Stimulated activated effector memory CD8-positive, alpha-beta T cell treated with anti-CD3 and anti-CD28 coated beads, Interleukin-12 subunit alpha, Interleukin-12 subunit beta, amount 100 ng/mL, for 72 hours (primary cell): Measurements from ENCODE around the gene SYT13.

Experiments
- ATAC-seq: fragments of 150-1000 bp; cut with Tn5 transposase; 2 replicates; pipeline ENCODE4 v1.10.0; 2021
- DNase-seq, 2 donors: peaks; one replicate each; pipeline ENCODE4 v3.0.0; 2021 to 2022; ENCODE audit warnings: low spot score in 2 of 2
- H3K27ac Mint-ChIP-seq: one replicate; pipeline ENCODE4 v1.8.0; 2022; ENCODE audit warnings: mild to moderate bottlenecking, mixed read lengths
- H3K36me3 Mint-ChIP-seq: one replicate; pipeline ENCODE4 v1.8.0; 2022; ENCODE audit warnings: mild to moderate bottlenecking, mixed read lengths
- H3K4me1 Mint-ChIP-seq: one replicate; pipeline ENCODE4 v1.8.0; 2022; ENCODE audit warnings: mixed read lengths
- H3K4me3 Mint-ChIP-seq: one replicate; pipeline ENCODE4 v1.8.0; 2022; ENCODE audit warnings: mild to moderate bottlenecking, mixed read lengths
- H3K9me3 Mint-ChIP-seq: one replicate; pipeline ENCODE4 v1.8.0; 2022; ENCODE audit warnings: mixed read lengths

SYT13 gene

GRCh38 chr11:45285930-45286632 is at the start of gene SYT13:
Gene SYT13 (minus strand): TSS chr11:45286341. CDS start chr11:45286207, 134 bp downstream.
- no peaks in the 10 kb centered on the region for H3K4me1 Mint-ChIP-seq
- no peak for DNase-seq
- H3K27ac Mint-ChIP-seq, result no peak within 1 kb of the TSS
- H3K4me3 Mint-ChIP-seq, result no peak within 1 kb of the TSS
- no peak for ATAC-seq
- H3K9me3 Mint-ChIP-seq, result no peaks in the 10 kb centered on the region
- no peaks in the 10 kb centered on the region for H3K36me3 Mint-ChIP-seq

GRCh38 chr11:45335434-45335833 is 49.3 kb upstream of the SYT13 start:
- Mint-ChIP-seq H3K4me3 (no peak overlapping the region), H3K9me3 (no peaks in the 10 kb centered on the region), H3K27ac (no peak overlapping the region), H3K4me1 (peaks cover 15% of the 10 kb centered on the region), H3K36me3 (no peaks in the 10 kb centered on the region)
- ATAC-seq (no peak), DNase-seq (peak in 1 of 2 donors; percentile 17)

GRCh38 chr11:45334836-45335235 is 48.7 kb upstream of the SYT13 start:
- H3K4me3 Mint-ChIP-seq, result no peak overlapping the region
- DNase-seq (peak in 1 of 2 donors; percentile 7), ATAC-seq (no peak)
- no peaks in the 10 kb centered on the region for H3K9me3 Mint-ChIP-seq
- H3K4me1 Mint-ChIP-seq, result peaks cover 9% of the 10 kb centered on the region
- H3K36me3 Mint-ChIP-seq, result no peaks in the 10 kb centered on the region
- H3K27ac Mint-ChIP-seq, result no peak overlapping the region

- no peak overlapping the region for H3K27ac Mint-ChIP-seq
- no peak overlapping the region for H3K4me3 Mint-ChIP-seq
- ATAC-seq, result no peak
- H3K36me3 Mint-ChIP-seq, result no peaks in the 10 kb centered on the region
- H3K4me1 Mint-ChIP-seq, result peaks cover 5% of the 10 kb centered on the region
- DNase-seq, result peak in 1 of 2 donors; percentile 38
- no peaks in the 10 kb centered on the region for H3K9me3 Mint-ChIP-seq
These were observed 48.3 kb upstream of the SYT13 start for GRCh38 chr11:45334410-45334809.

GRCh38 chr11:45333001-45333971 is 47.1 kb upstream of the SYT13 start:
- Mint-ChIP-seq H3K9me3 (no peaks in the 10 kb centered on the region), H3K27ac (no peak overlapping the region), H3K4me1 (peaks cover 4% of the 10 kb centered on the region), H3K36me3 (no peaks in the 10 kb centered on the region), H3K4me3 (no peak overlapping the region)
- peak in 1 of 2 donors; percentile 44 for DNase-seq
- no peak for ATAC-seq

- no peaks in the 10 kb centered on the region for H3K9me3 Mint-ChIP-seq
- no peak overlapping the region for H3K4me3 Mint-ChIP-seq
- ATAC-seq, result peak; percentile 37
- H3K27ac Mint-ChIP-seq, result no peak overlapping the region
- H3K4me1 Mint-ChIP-seq, result peaks cover 4% of the 10 kb centered on the region
- no peaks in the 10 kb centered on the region for H3K36me3 Mint-ChIP-seq
- peak in 1 of 2 donors; percentile 56 for DNase-seq
These were observed 46.3 kb upstream of the SYT13 start for GRCh38 chr11:45332276-45332934.

GRCh38 chr11:45331839-45332238 is 45.7 kb upstream of the SYT13 start:
- H3K4me1 Mint-ChIP-seq, result peaks cover 4% of the 10 kb centered on the region
- no peak overlapping the region for H3K27ac Mint-ChIP-seq
- DNase-seq (peak in 1 of 2 donors; percentile 26), ATAC-seq (no peak)
- H3K36me3 Mint-ChIP-seq, result no peaks in the 10 kb centered on the region
- H3K9me3 Mint-ChIP-seq, result no peaks in the 10 kb centered on the region
- no peak overlapping the region for H3K4me3 Mint-ChIP-seq

- ATAC-seq, result no peak
- no peak overlapping the region for H3K27ac Mint-ChIP-seq
- H3K9me3 Mint-ChIP-seq, result no peaks in the 10 kb centered on the region
- H3K4me1 Mint-ChIP-seq, result peaks cover 4% of the 10 kb centered on the region
- DNase-seq, result peak in 1 of 2 donors; percentile 34
- no peak overlapping the region for H3K4me3 Mint-ChIP-seq
- no peaks in the 10 kb centered on the region for H3K36me3 Mint-ChIP-seq
These were observed 42.6 kb upstream of the SYT13 start for GRCh38 chr11:45328726-45329125.

GRCh38 chr11:45324459-45324858 is 38.3 kb upstream of the SYT13 start:
- ATAC-seq (no peak), DNase-seq (peak in 1 of 2 donors; percentile 22)
- Mint-ChIP-seq H3K36me3 (no peaks in the 10 kb centered on the region), H3K27ac (no peak overlapping the region), H3K4me1 (no peaks in the 10 kb centered on the region), H3K4me3 (no peak overlapping the region), H3K9me3 (no peaks in the 10 kb centered on the region)

GRCh38 chr11:45323601-45324249 is 37.6 kb upstream of the SYT13 start:
- DNase-seq (peak in 1 of 2 donors; percentile 41), ATAC-seq (no peak)
- no peaks in the 10 kb centered on the region for H3K9me3 Mint-ChIP-seq
- H3K4me1 Mint-ChIP-seq, result no peaks in the 10 kb centered on the region
- H3K27ac Mint-ChIP-seq, result no peak overlapping the region
- no peaks in the 10 kb centered on the region for H3K36me3 Mint-ChIP-seq
- no peak overlapping the region for H3K4me3 Mint-ChIP-seq

- ATAC-seq (no peak), DNase-seq (peak in 1 of 2 donors; percentile 29)
- Mint-ChIP-seq H3K27ac (no peak overlapping the region), H3K4me1 (no peaks in the 10 kb centered on the region), H3K9me3 (no peaks in the 10 kb centered on the region), H3K4me3 (no peak overlapping the region), H3K36me3 (no peaks in the 10 kb centered on the region)
These were observed 36.9 kb upstream of the SYT13 start for GRCh38 chr11:45322891-45323600.

GRCh38 chr11:45322111-45322705 is 36.1 kb upstream of the SYT13 start:
- Mint-ChIP-seq H3K4me3 (no peak overlapping the region), H3K9me3 (no peaks in the 10 kb centered on the region), H3K4me1 (no peaks in the 10 kb centered on the region)

GRCh38 chr11:45321669-45322068 is 35.5 kb upstream of the SYT13 start:
- H3K4me1 Mint-ChIP-seq, result no peaks in the 10 kb centered on the region
- no peaks in the 10 kb centered on the region for H3K36me3 Mint-ChIP-seq
- H3K4me3 Mint-ChIP-seq, result no peak overlapping the region
- no peak for ATAC-seq
- H3K27ac Mint-ChIP-seq, result no peak overlapping the region
- no peaks in the 10 kb centered on the region for H3K9me3 Mint-ChIP-seq
- peak in 1 of 2 donors; percentile 15 for DNase-seq

More at GRCh38 chr11:45322111-45322705, 36.1 kb upstream of the SYT13 start:
- Mint-ChIP-seq H3K36me3 (no peaks in the 10 kb centered on the region), H3K27ac (no peak overlapping the region)
- peak in 1 of 2 donors; percentile 17 for DNase-seq
- ATAC-seq, result no peak

GRCh38 chr11:45321031-45321595 is 35.0 kb upstream of the SYT13 start:
- Mint-ChIP-seq H3K4me3 (no peak overlapping the region), H3K9me3 (no peaks in the 10 kb centered on the region), H3K36me3 (no peaks in the 10 kb centered on the region), H3K4me1 (no peaks in the 10 kb centered on the region), H3K27ac (no peak overlapping the region)
- ATAC-seq (no peak), DNase-seq (peak in 1 of 2 donors; percentile 35)
